ENCODE results near the gene C18orf63. TPM values are rescaled to one million over a fixed set of nuclear protein-coding genes. Genes with fewer than 3 reads are reported as not detected.
"Not testable (repeated sequence)": the region's sequence is repeated elsewhere in the genome, so short reads cannot be mapped to it uniquely, and the experiment has no call there.

The C18orf63 gene
- total RNA-seq, 1 experiment from 2014 or later = not detected

- no peak overlapping the region for H3K4me3 ChIP-seq (ENCODE audit: low read depth in 2 of 2, low read length in 2 of 2)
- ATAC-seq = no peak
- in situ Hi-C loops (cut with HindIII; ENCODE audit: low pct_unique_long_range_greater_than_20kb, low sequenced_read_pairs) = no loop called here
Measured at GRCh38 chr18:74284980-74285355, 30.7 kb upstream of the C18orf63 start.

GRCh38 chr18:74285583-74285982, 30.1 kb upstream of the C18orf63 start:
- H3K4me1 ChIP-seq (ENCODE audit: control insufficient read depth, insufficient read depth, low read length); BruUV-seq (replicated peaks); intact Hi-C loops (cut with micrococcal nuclease; ENCODE audit: unreplicated experiment); in situ Hi-C loops (cut with HindIII; ENCODE audit: low pct_unique_long_range_greater_than_20kb, low sequenced_read_pairs); ATAC-seq; DNase-seq (ENCODE audit: low read depth, low spot score); CTCF ChIA-PET; H3K4me3 ChIP-seq (ENCODE audit: low read depth in 2 of 2, low read length in 2 of 2); H3K27me3 ChIP-seq (ENCODE audit: control insufficient read depth, insufficient read depth, low read length); H3K9me3 ChIP-seq (ENCODE audit: control insufficient read depth, insufficient read depth, low read depth, low read length); H3K36me3 ChIP-seq (ENCODE audit: control insufficient read depth, insufficient read depth, low read length); H3K27ac ChIP-seq (ENCODE audit: low read length): not testable (repeated sequence)
- POLR2A ChIA-PET = interaction anchor here (0.6 kb wide), 1 partner anchor 220 kb away, joined by 8 read pairs; no protein-coding TSS in a partner anchor

More at GRCh38 chr18:74284980-74285355, 30.7 kb upstream of the C18orf63 start:
- Histone ChIP-seq H3K27me3 (ENCODE audit: control insufficient read depth, insufficient read depth, low read length) (no peaks in the 10 kb centered on the region), H3K36me3 (ENCODE audit: control insufficient read depth, insufficient read depth, low read length) (no peaks in the 10 kb centered on the region), H3K27ac (ENCODE audit: low read length) (no peak overlapping the region), H3K4me1 (ENCODE audit: control insufficient read depth, insufficient read depth, low read length) (peaks cover 2% of the 10 kb centered on the region; the same call in 1 of the 2 replicates), H3K9me3 (ENCODE audit: control insufficient read depth, insufficient read depth, low read depth, low read length) (no peaks in the 10 kb centered on the region)
- POLR2A ChIA-PET = no interaction called here
- TF ChIP-seq POLR2AphosphoS5 (IDR thresholded peaks at IDR 0.05; ENCODE audit: low read depth, low read length) (no peak), CTCF (IDR thresholded peaks at IDR 0.05) (no peak), TCF7L2 (IDR thresholded peaks at IDR 0.05; ENCODE audit: low read depth, low read length) (no peak), REST (IDR thresholded peaks at IDR 0.05; ENCODE audit: insufficient read depth in 1 of 2, low read depth in 2 of 2, low read length in 1 of 2) (no peak), SIN3A (IDR thresholded peaks at IDR 0.05; ENCODE audit: borderline replicate concordance, insufficient read depth, low read depth, low read length) (no peak)
- BruUV-seq (replicated peaks) = no TSS peak
- DNase-seq (ENCODE audit: low read depth, low spot score) = no peak
- CTCF ChIA-PET = no interaction called here
- intact Hi-C loops (cut with micrococcal nuclease; ENCODE audit: unreplicated experiment) = no loop called here

GRCh38 chr18:74286106-74286855, 29.4 kb upstream of the C18orf63 start:
- ChIA-PET CTCF (no interaction called here), POLR2A (interaction anchor here (0.6 kb wide), 1 partner anchor 219 kb away, joined by 8 read pairs; no protein-coding TSS in a partner anchor)
- ATAC-seq = no peak
- H3K4me1 ChIP-seq (ENCODE audit: control insufficient read depth, insufficient read depth, low read length) = peaks cover 7% of the 10 kb centered on the region; the same call in 1 of the 2 replicates
- H3K4me3 ChIP-seq (ENCODE audit: low read depth in 2 of 2, low read length in 2 of 2) = no peak overlapping the region
- H3K9me3 ChIP-seq (ENCODE audit: control insufficient read depth, insufficient read depth, low read depth, low read length) = no peaks in the 10 kb centered on the region
- in situ Hi-C loops (cut with HindIII; ENCODE audit: low pct_unique_long_range_greater_than_20kb, low sequenced_read_pairs) (no loop called here), intact Hi-C loops (cut with micrococcal nuclease; ENCODE audit: unreplicated experiment) (no loop called here)
- H3K27ac ChIP-seq (ENCODE audit: low read length) = no peak overlapping the region
- no peak for DNase-seq (ENCODE audit: low read depth, low spot score)
- TF ChIP-seq SIN3A (IDR thresholded peaks at IDR 0.05; ENCODE audit: borderline replicate concordance, insufficient read depth, low read depth, low read length) (no peak), REST (IDR thresholded peaks at IDR 0.05; ENCODE audit: insufficient read depth in 1 of 2, low read depth in 2 of 2, low read length in 1 of 2) (no peak), POLR2AphosphoS5 (IDR thresholded peaks at IDR 0.05; ENCODE audit: low read depth, low read length) (no peak), CTCF (IDR thresholded peaks at IDR 0.05) (no peak), TCF7L2 (IDR thresholded peaks at IDR 0.05; ENCODE audit: low read depth, low read length) (no peak)
- BruUV-seq (replicated peaks) = no TSS peak
- H3K36me3 ChIP-seq (ENCODE audit: control insufficient read depth, insufficient read depth, low read length) = no peaks in the 10 kb centered on the region
- no peaks in the 10 kb centered on the region for H3K27me3 ChIP-seq (ENCODE audit: control insufficient read depth, insufficient read depth, low read length)

Data from Panc1 (cell line).